HG03469 (cell line): ENCODE measurements around the gene ROR1.
"Not testable (repeated sequence)": the region's sequence is repeated elsewhere in the genome, so short reads cannot be mapped to it uniquely, and the experiment has no call there.

Experiments used
- ATAC-seq: cut with Tn5 transposase; IDR thresholded peaks from one replicate; pipeline ENCODE4 v1.9.1; 2021; ENCODE audit warnings: mild to moderate bottlenecking, moderate library complexity, moderate number of reproducible peaks; ENCODE audit not compliant: unreplicated experiment

Gene ROR1

GRCh38 chr1:63792152-63792551, 18.3 kb downstream of the ROR1 start:
- no peak for ATAC-seq

- no peak for ATAC-seq
Observed at GRCh38 chr1:63793741-63794240, 20.0 kb downstream of the ROR1 start.

- ATAC-seq: no peak
Observed at GRCh38 chr1:63794354-63794753, 20.5 kb downstream of the ROR1 start.

GRCh38 chr1:63794939-63795378, 21.1 kb downstream of the ROR1 start:
- no peak for ATAC-seq

- ATAC-seq: no peak
Observed at GRCh38 chr1:63795455-63795854, 21.6 kb downstream of the ROR1 start.

GRCh38 chr1:63797056-63797726, 23.4 kb downstream of the ROR1 start:
- no peak for ATAC-seq

GRCh38 chr1:63798284-63798683, 24.5 kb downstream of the ROR1 start:
- ATAC-seq: no peak

GRCh38 chr1:63799307-63799706, 25.5 kb downstream of the ROR1 start:
- no peak for ATAC-seq

GRCh38 chr1:63799820-63800219, 26.0 kb downstream of the ROR1 start:
- no peak for ATAC-seq

GRCh38 chr1:63802109-63802508, 28.3 kb downstream of the ROR1 start:
- no peak for ATAC-seq

- ATAC-seq: no peak
Observed at GRCh38 chr1:63804829-63805484, 31.1 kb downstream of the ROR1 start.

- ATAC-seq: no peak
Observed at GRCh38 chr1:63807046-63807445, 33.2 kb downstream of the ROR1 start.

- no peak for ATAC-seq
Observed at GRCh38 chr1:63810936-63811469, 37.2 kb downstream of the ROR1 start.

- no peak for ATAC-seq
Observed at GRCh38 chr1:63812071-63812700, 38.4 kb downstream of the ROR1 start.

GRCh38 chr1:63813829-63814277, 40.0 kb downstream of the ROR1 start:
- peak; percentile 74 for ATAC-seq

- ATAC-seq: not testable (repeated sequence)
Observed at GRCh38 chr1:63816217-63816815, 42.5 kb downstream of the ROR1 start.

GRCh38 chr1:63817152-63817667, 43.4 kb downstream of the ROR1 start:
- ATAC-seq: no peak

GRCh38 chr1:63817700-63818099, 43.9 kb downstream of the ROR1 start:
- ATAC-seq: no peak

GRCh38 chr1:63818567-63819325, 44.9 kb downstream of the ROR1 start:
- ATAC-seq: no peak

- ATAC-seq: no peak
Observed at GRCh38 chr1:63819795-63820194, 46.0 kb downstream of the ROR1 start.
